ENCODE results near the gene PRKCE. TPM values are rescaled to one million over a fixed set of nuclear protein-coding genes. Genes with fewer than 3 reads are reported as not detected.

PRKCE gene
- total and polyA plus RNA-seq, 2 donors (not counting 1 experiment from before 2014, with no cell fraction given): 14.1 to 19.0 TPM

GRCh38 chr2:45850558-45850957 is 199.1 kb downstream of the PRKCE start:
- Histone ChIP-seq H3K27me3 (ENCODE audit: control insufficient read depth, insufficient read depth, low read length) (no peaks in the 10 kb centered on the region), H4K20me1 (ENCODE audit: control insufficient read depth, extremely low read depth, insufficient read depth, low read length) (no peaks in the 10 kb centered on the region), H3K4me3 (replicated peaks in 1 of 4; ENCODE audit: control extremely low read depth in 1 of 4, insufficient read depth in 1 of 4, low read depth in 3 of 4, low read length in 4 of 4) (no peak overlapping the region), H3K4me2 (ENCODE audit: extremely low read depth, insufficient read depth, low read length) (no peak overlapping the region), H3K27ac (ENCODE audit: insufficient read depth, low read length) (no peak overlapping the region), H2AFZ (ENCODE audit: low read length) (no peak overlapping the region), H3K4me1 (ENCODE audit: control insufficient read depth, extremely low read depth, insufficient read depth, low read length) (no peaks in the 10 kb centered on the region), H3K36me3 (ENCODE audit: control insufficient read depth, insufficient read depth, low read length) (no peaks in the 10 kb centered on the region), H3K9ac (ENCODE audit: insufficient read depth, low read length) (no peak overlapping the region), H3K9me3 (ENCODE audit: control insufficient read depth, insufficient read depth, low read depth, low read length) (no peaks in the 10 kb centered on the region), H3K79me2 (ENCODE audit: control insufficient read depth, insufficient read depth, low read length) (no peaks in the 10 kb centered on the region)
- TF ChIP-seq EZH2 (IDR thresholded peaks at IDR 0.05; ENCODE audit: low read length, missing control alignments) (no peak), CTCF (conservative IDR thresholded peaks at IDR 0.05 in 1 of 2, IDR thresholded peaks at IDR 0.05 in 1 of 2; ENCODE audit: low read depth in 1 of 2, low read length in 2 of 2) (no peak)
- DNase-seq (ENCODE audit: low read depth in 2 of 2): no peak

- H2AFZ ChIP-seq (ENCODE audit: low read length): no peak overlapping the region
- no peak overlapping the region for H3K4me3 ChIP-seq (replicated peaks in 1 of 4; ENCODE audit: control extremely low read depth in 1 of 4, insufficient read depth in 1 of 4, low read depth in 3 of 4, low read length in 4 of 4)
- no peaks in the 10 kb centered on the region for H3K27me3 ChIP-seq (ENCODE audit: control insufficient read depth, insufficient read depth, low read length)
- H3K4me2 ChIP-seq (ENCODE audit: extremely low read depth, insufficient read depth, low read length): no peak overlapping the region
- DNase-seq (ENCODE audit: low read depth in 2 of 2): no peak
- no peaks in the 10 kb centered on the region for H4K20me1 ChIP-seq (ENCODE audit: control insufficient read depth, extremely low read depth, insufficient read depth, low read length)
- TF ChIP-seq EZH2 (IDR thresholded peaks at IDR 0.05; ENCODE audit: low read length, missing control alignments): no peak
- TF ChIP-seq CTCF (conservative IDR thresholded peaks at IDR 0.05 in 1 of 2, IDR thresholded peaks at IDR 0.05 in 1 of 2; ENCODE audit: low read depth in 1 of 2, low read length in 2 of 2): no peak
- H3K36me3 ChIP-seq (ENCODE audit: control insufficient read depth, insufficient read depth, low read length): no peaks in the 10 kb centered on the region
- H3K9ac ChIP-seq (ENCODE audit: insufficient read depth, low read length): no peak overlapping the region
- no peak overlapping the region for H3K27ac ChIP-seq (ENCODE audit: insufficient read depth, low read length)
- H3K4me1 ChIP-seq (ENCODE audit: control insufficient read depth, extremely low read depth, insufficient read depth, low read length): no peaks in the 10 kb centered on the region
- no peaks in the 10 kb centered on the region for H3K79me2 ChIP-seq (ENCODE audit: control insufficient read depth, insufficient read depth, low read length)
- no peaks in the 10 kb centered on the region for H3K9me3 ChIP-seq (ENCODE audit: control insufficient read depth, insufficient read depth, low read depth, low read length)
Observed at GRCh38 chr2:45851111-45851510, 199.6 kb downstream of the PRKCE start.

- Histone ChIP-seq H3K79me2 (ENCODE audit: control insufficient read depth, insufficient read depth, low read length) (no peaks in the 10 kb centered on the region), H3K4me2 (ENCODE audit: extremely low read depth, insufficient read depth, low read length) (no peak overlapping the region), H3K4me3 (replicated peaks in 1 of 4; ENCODE audit: control extremely low read depth in 1 of 4, insufficient read depth in 1 of 4, low read depth in 3 of 4, low read length in 4 of 4) (no peak overlapping the region), H3K4me1 (ENCODE audit: control insufficient read depth, extremely low read depth, insufficient read depth, low read length) (no peaks in the 10 kb centered on the region), H4K20me1 (ENCODE audit: control insufficient read depth, extremely low read depth, insufficient read depth, low read length) (no peaks in the 10 kb centered on the region), H3K9me3 (ENCODE audit: control insufficient read depth, insufficient read depth, low read depth, low read length) (no peaks in the 10 kb centered on the region), H3K27me3 (ENCODE audit: control insufficient read depth, insufficient read depth, low read length) (no peaks in the 10 kb centered on the region), H3K36me3 (ENCODE audit: control insufficient read depth, insufficient read depth, low read length) (no peaks in the 10 kb centered on the region), H2AFZ (ENCODE audit: low read length) (no peak overlapping the region), H3K27ac (ENCODE audit: insufficient read depth, low read length) (no peak overlapping the region), H3K9ac (ENCODE audit: insufficient read depth, low read length) (no peak overlapping the region)
- TF ChIP-seq EZH2 (IDR thresholded peaks at IDR 0.05; ENCODE audit: low read length, missing control alignments): no peak
- no peak for TF ChIP-seq CTCF (conservative IDR thresholded peaks at IDR 0.05 in 1 of 2, IDR thresholded peaks at IDR 0.05 in 1 of 2; ENCODE audit: low read depth in 1 of 2, low read length in 2 of 2)
- DNase-seq (ENCODE audit: low read depth in 2 of 2): peak; percentile 58 to 85
Observed at GRCh38 chr2:45851576-45852304, 200.3 kb downstream of the PRKCE start.

All from fibroblast of lung (primary cell).